Activated effector memory CD4-positive, alpha-beta T cell treated with Interleukin-2 at 50 U/mL for 16 hours (primary cell): ENCODE results near the gene SMPD3.

Experiments used
- DNase-seq: peaks from one replicate; pipeline ENCODE4 v3.0.0-alpha.2; 2020

SMPD3 gene

GRCh38 chr16:68432701-68433100 lies 15.6 kb downstream of the SMPD3 start:
- no peak for DNase-seq

GRCh38 chr16:68429076-68429854 lies 19.0 kb downstream of the SMPD3 start:
- no peak for DNase-seq

GRCh38 chr16:68427649-68428303 lies 20.5 kb downstream of the SMPD3 start:
- DNase-seq: no peak

- DNase-seq: no peak
Observed at GRCh38 chr16:68426347-68426652, 22.0 kb downstream of the SMPD3 start.

GRCh38 chr16:68425498-68426346 lies 22.6 kb downstream of the SMPD3 start:
- DNase-seq: no peak

GRCh38 chr16:68423771-68424170 lies 24.5 kb downstream of the SMPD3 start:
- no peak for DNase-seq

GRCh38 chr16:68422396-68422960 lies 25.8 kb downstream of the SMPD3 start:
- no peak for DNase-seq

GRCh38 chr16:68421076-68421475 lies 27.2 kb downstream of the SMPD3 start:
- no peak for DNase-seq

- no peak for DNase-seq
Observed at GRCh38 chr16:68420366-68420942, 27.9 kb downstream of the SMPD3 start.

- DNase-seq: peak; percentile 80
Observed at GRCh38 chr16:68417711-68418301, 30.5 kb downstream of the SMPD3 start.

- no peak for DNase-seq
Observed at GRCh38 chr16:68416057-68417046, 32.0 kb downstream of the SMPD3 start.

GRCh38 chr16:68414581-68414980 lies 33.7 kb downstream of the SMPD3 start:
- DNase-seq: no peak

- no peak for DNase-seq
Observed at GRCh38 chr16:68412061-68412460, 36.2 kb downstream of the SMPD3 start.

GRCh38 chr16:68411086-68411485 lies 37.2 kb downstream of the SMPD3 start:
- no peak for DNase-seq

GRCh38 chr16:68408967-68409366 lies 39.3 kb downstream of the SMPD3 start:
- no peak for DNase-seq

- DNase-seq: no peak
Observed at GRCh38 chr16:68408428-68408827, 39.9 kb downstream of the SMPD3 start.

- no peak for DNase-seq
Observed at GRCh38 chr16:68406458-68407152, 41.7 kb downstream of the SMPD3 start.

- no peak for DNase-seq
Observed at GRCh38 chr16:68404736-68405345, 43.5 kb downstream of the SMPD3 start.

- DNase-seq: no peak
Observed at GRCh38 chr16:68403704-68404103, 44.6 kb downstream of the SMPD3 start.

- DNase-seq: no peak
Observed at GRCh38 chr16:68403177-68403576, 45.1 kb downstream of the SMPD3 start.

- no peak for DNase-seq
Observed at GRCh38 chr16:68402748-68403040, 45.6 kb downstream of the SMPD3 start.
